Lower leg skin (tissue), 3 donors: Measurements from ENCODE around the gene IFNK.

Experiments
- POLR2A ChIP-seq, 2 donors: fragments of 450-650 bp; IDR thresholded peaks; one replicate each; pipeline ENCODE4 v1.6.1; 2016 to 2017; ENCODE audit warnings: antibody characterized with exemption in 2 of 2, mild to moderate bottlenecking in 1 of 2, moderate library complexity in 1 of 2
- TF ChIP-seq, protein P1 (sequence below), 3 donors: fragments of 450-650 bp; IDR thresholded peaks; one replicate each; pipeline ENCODE4 v1.5.1; 2016; ENCODE audit warnings: antibody characterized with exemption in 3 of 3, mild to moderate bottlenecking in 3 of 3, moderate library complexity in 2 of 3

- TF ChIP-seq POLR2A (IDR thresholded peaks at IDR 0.05), result no peak
- TF ChIP-seq, protein P1, sequence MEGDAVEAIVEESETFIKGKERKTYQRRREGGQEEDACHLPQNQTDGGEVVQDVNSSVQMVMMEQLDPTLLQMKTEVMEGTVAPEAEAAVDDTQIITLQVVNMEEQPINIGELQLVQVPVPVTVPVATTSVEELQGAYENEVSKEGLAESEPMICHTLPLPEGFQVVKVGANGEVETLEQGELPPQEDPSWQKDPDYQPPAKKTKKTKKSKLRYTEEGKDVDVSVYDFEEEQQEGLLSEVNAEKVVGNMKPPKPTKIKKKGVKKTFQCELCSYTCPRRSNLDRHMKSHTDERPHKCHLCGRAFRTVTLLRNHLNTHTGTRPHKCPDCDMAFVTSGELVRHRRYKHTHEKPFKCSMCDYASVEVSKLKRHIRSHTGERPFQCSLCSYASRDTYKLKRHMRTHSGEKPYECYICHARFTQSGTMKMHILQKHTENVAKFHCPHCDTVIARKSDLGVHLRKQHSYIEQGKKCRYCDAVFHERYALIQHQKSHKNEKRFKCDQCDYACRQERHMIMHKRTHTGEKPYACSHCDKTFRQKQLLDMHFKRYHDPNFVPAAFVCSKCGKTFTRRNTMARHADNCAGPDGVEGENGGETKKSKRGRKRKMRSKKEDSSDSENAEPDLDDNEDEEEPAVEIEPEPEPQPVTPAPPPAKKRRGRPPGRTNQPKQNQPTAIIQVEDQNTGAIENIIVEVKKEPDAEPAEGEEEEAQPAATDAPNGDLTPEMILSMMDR (IDR thresholded peaks at IDR 0.05), result no peak
Measured at GRCh38 chr9:27538647-27539046, 14.6 kb downstream of the IFNK start.
